B cell (primary cell): ENCODE results near the gene CKAP2L. TPM values are rescaled to one million over a fixed set of nuclear protein-coding genes. Genes with fewer than 3 reads are reported as not detected.

ENCODE experiments used
- ATAC-seq: fragments of 200-7000 bp; cut with Tn5 transposase; one replicate; pipeline ENCODE4 v1.10.0; 2021; ENCODE audit warnings: low read depth, mild to moderate bottlenecking, moderate number of reproducible peaks, moderate library complexity
- CTCF ChIA-PET: fragments of 350-600 bp; sonication (Branson Sonifier 250); formaldehyde crosslinking; loops from one replicate; lab custom pipeline; 2021; ENCODE audit warnings: antibody characterized with exemption, inconsistent platforms; lab: Charles Lee
- POLR2A ChIA-PET: fragments of 350-600 bp; sonication (Branson Sonifier 250); formaldehyde crosslinking; loops from one replicate; lab custom pipeline; 2021; ENCODE audit warnings: antibody characterized with exemption; lab: Charles Lee
- DNase-seq: peaks from one replicate; pipeline ENCODE4 v3.0.0; 2013
- H2AFZ ChIP-seq: 2 replicates; pipeline ENCODE4 v1.6.1; 2012; ENCODE audit warnings: mild to moderate bottlenecking, low read depth, low read length; ENCODE audit not compliant: insufficient read depth, poor library complexity, severe bottlenecking
- H3K27ac ChIP-seq, 2 donors: 1 replicate in 1 of 2; 2 replicates in 1 of 2; pipeline ENCODE4 v1.5.1; 2012 to 2013; ENCODE audit warnings: low read length in 2 of 2, mild to moderate bottlenecking in 2 of 2, moderate library complexity in 1 of 2
- H3K27me3 ChIP-seq, 4 experiments: fragments of 200-600 bp in 1 of 4; sonication (generic) in 1 of 4; replicated peaks in 1 of 4; 1 replicate in 2 of 4; 2 replicates in 2 of 4; pipeline versions ENCODE4 v1.6.1 to v1.7.0; 2013 to 2016; ENCODE audit warnings: low read length in 3 of 4, mild to moderate bottlenecking in 2 of 4, mixed read lengths in 1 of 4, moderate library complexity in 1 of 4; ENCODE audit not compliant: insufficient read depth in 4 of 4, control insufficient read depth in 3 of 4; ENCODE audit errors: control extremely low read depth in 1 of 4
- H3K36me3 ChIP-seq, 2 experiments: replicated peaks in 1 of 2; 1 replicate in 1 of 2; 2 replicates in 1 of 2; pipeline versions ENCODE4 v1.6.1 to v1.7.1; 2013; ENCODE audit warnings: low read length in 1 of 2; ENCODE audit not compliant: insufficient read depth in 2 of 2, control insufficient read depth in 1 of 2; ENCODE audit errors: control extremely low read depth in 1 of 2, extremely low read depth in 1 of 2
- H3K4me1 ChIP-seq, 2 donors: fragments of 200-600 bp in 1 of 2; sonication (generic) in 1 of 2; 1 replicate in 1 of 2; 2 replicates in 1 of 2; pipeline versions ENCODE4 v1.5.1 to v1.6.1; 2013 to 2017; ENCODE audit warnings: low read length in 2 of 2; ENCODE audit not compliant: control insufficient read depth in 2 of 2, insufficient read depth in 2 of 2
- H3K4me2 ChIP-seq: replicated peaks from 2 replicates; pipeline ENCODE3; 2012; ENCODE audit warnings: mild to moderate bottlenecking, low read depth, low read length; ENCODE audit not compliant: poor library complexity, severe bottlenecking
- H3K4me3 ChIP-seq, 5 experiments: fragments of 200-600 bp in 1 of 5; sonication (generic) in 1 of 5; 1 replicate in 3 of 5; 2 replicates in 2 of 5; pipeline versions ENCODE4 v1.5.1 to v1.7.0; 2011 to 2016; ENCODE audit warnings: low read length in 4 of 5, mild to moderate bottlenecking in 4 of 5, low read depth in 2 of 5, control low read depth in 1 of 5, moderate library complexity in 1 of 5; ENCODE audit not compliant: insufficient read depth in 1 of 5; ENCODE audit errors: control extremely low read depth in 1 of 5, extremely low read depth in 1 of 5
- H3K79me2 ChIP-seq: fragments of 200-600 bp; sonication (generic); one replicate; pipeline ENCODE4 v1.6.0; 2016; ENCODE audit warnings: low read length; ENCODE audit not compliant: control insufficient read depth, insufficient read depth
- H3K9ac ChIP-seq: fragments of 200-600 bp; sonication (generic); 2 replicates; pipeline ENCODE4 v1.6.1; 2017; ENCODE audit warnings: mild to moderate bottlenecking, low read length, moderate library complexity
- H3K9me3 ChIP-seq, 3 donors: one replicate each; pipeline versions ENCODE4 v1.6.1 to v1.7.1; 2013; ENCODE audit warnings: low read length in 2 of 3; ENCODE audit not compliant: control insufficient read depth in 2 of 3, insufficient read depth in 1 of 3; ENCODE audit errors: control extremely low read depth in 1 of 3
- H4K20me1 ChIP-seq: 2 replicates; pipeline ENCODE4 v1.6.0; 2012; ENCODE audit warnings: mild to moderate bottlenecking, low read length; ENCODE audit not compliant: insufficient read depth, control insufficient read depth, poor library complexity, severe bottlenecking
- H3K27ac Mint-ChIP-seq: one replicate; pipeline ENCODE4 v1.8.0; 2021; ENCODE audit warnings: mixed read lengths
- H3K27me3 Mint-ChIP-seq: one replicate; pipeline ENCODE4 v1.8.0; 2021; ENCODE audit warnings: mixed read lengths
- H3K4me1 Mint-ChIP-seq: one replicate; pipeline ENCODE4 v1.8.0; 2021; ENCODE audit warnings: mixed read lengths
- H3K4me3 Mint-ChIP-seq: one replicate; pipeline ENCODE4 v1.8.0; 2021; ENCODE audit warnings: mixed read lengths
- H3K9me3 Mint-ChIP-seq: one replicate; pipeline ENCODE4 v1.8.0; 2022; ENCODE audit warnings: mixed read lengths; ENCODE audit not compliant: insufficient read depth
- EZH2 ChIP-seq: IDR thresholded peaks from 2 replicates; pipeline ENCODE4 v1.6.1; 2012; ENCODE audit warnings: borderline replicate concordance, low read depth, mild to moderate bottlenecking, moderate library complexity, low read length; ENCODE audit not compliant: insufficient read depth, poor library complexity, severe bottlenecking
- WGBS: methylation state at CpG from one replicate; pipeline ENCODE4 v1.1.5; 2013; ENCODE audit warnings: missing lambda C conversion rate; ENCODE audit not compliant: insufficient coverage; 5-methylcytosine and 5-hydroxymethylcytosine counted together
- intact Hi-C: fragments of 100-400 bp; cut with micrococcal nuclease; formaldehyde crosslinking; loops from one replicate; pipeline ENCODE4 v1.10.0; 2022
- polyA plus RNA-seq: library from polyadenylated mRNA; depleted of rRNA; stranded (reverse); fragments of >200 nt; gene quantifications from 2 replicates; pipeline ENCODE4 v1.2.3, GENCODE V29; 2012
- total RNA-seq, 2 donors: library from RNA; stranded (reverse); fragments of 120-200 nt in 1 of 2; gene quantifications; 1 replicate in 1 of 2; 2 replicates in 1 of 2; pipeline versions ENCODE4 v1.2.3 to v1.2.4, GENCODE V29; 2013 to 2022
- TF ChIP-seq, protein P1 (sequence below): fragments of 200-600 bp; IDR thresholded peaks from one replicate; pipeline ENCODE4 v1.8.0; 2022; ENCODE audit warnings: antibody characterized with exemption, mild to moderate bottlenecking

CKAP2L gene
- total and polyA plus RNA-seq, 2 donors (not counting 1 experiment from before 2014, with no cell fraction given), result 0.01 to 0.25 TPM

GRCh38 chr2:112733456-112733855 is 31.0 kb downstream of the CKAP2L start:
- H3K79me2 ChIP-seq, result no peaks in the 10 kb centered on the region
- no peak overlapping the region for H3K9ac ChIP-seq
- Mint-ChIP-seq H3K4me1 (no peaks in the 10 kb centered on the region), H3K4me3 (no peak overlapping the region), H3K27me3 (no peaks in the 10 kb centered on the region), H3K9me3 (no peaks in the 10 kb centered on the region), H3K27ac (no peak overlapping the region)
- no peak for DNase-seq
- H3K9me3 ChIP-seq, result no peaks in the 10 kb centered on the region
- H3K27me3 ChIP-seq, result no peaks in the 10 kb centered on the region
- no peaks in the 10 kb centered on the region for H3K36me3 ChIP-seq
- intact Hi-C loops, result no loop called here
- no peak overlapping the region for H3K4me2 ChIP-seq
- ATAC-seq, result no peak
- H2AFZ ChIP-seq, result no peak overlapping the region
- H3K4me3 ChIP-seq, result no peak overlapping the region
- no peak overlapping the region for H3K27ac ChIP-seq
- WGBS, result 57% methylated on average over 1 of the region's 4 CpGs
- H4K20me1 ChIP-seq, result no peaks in the 10 kb centered on the region
- TF ChIP-seq, protein P1, sequence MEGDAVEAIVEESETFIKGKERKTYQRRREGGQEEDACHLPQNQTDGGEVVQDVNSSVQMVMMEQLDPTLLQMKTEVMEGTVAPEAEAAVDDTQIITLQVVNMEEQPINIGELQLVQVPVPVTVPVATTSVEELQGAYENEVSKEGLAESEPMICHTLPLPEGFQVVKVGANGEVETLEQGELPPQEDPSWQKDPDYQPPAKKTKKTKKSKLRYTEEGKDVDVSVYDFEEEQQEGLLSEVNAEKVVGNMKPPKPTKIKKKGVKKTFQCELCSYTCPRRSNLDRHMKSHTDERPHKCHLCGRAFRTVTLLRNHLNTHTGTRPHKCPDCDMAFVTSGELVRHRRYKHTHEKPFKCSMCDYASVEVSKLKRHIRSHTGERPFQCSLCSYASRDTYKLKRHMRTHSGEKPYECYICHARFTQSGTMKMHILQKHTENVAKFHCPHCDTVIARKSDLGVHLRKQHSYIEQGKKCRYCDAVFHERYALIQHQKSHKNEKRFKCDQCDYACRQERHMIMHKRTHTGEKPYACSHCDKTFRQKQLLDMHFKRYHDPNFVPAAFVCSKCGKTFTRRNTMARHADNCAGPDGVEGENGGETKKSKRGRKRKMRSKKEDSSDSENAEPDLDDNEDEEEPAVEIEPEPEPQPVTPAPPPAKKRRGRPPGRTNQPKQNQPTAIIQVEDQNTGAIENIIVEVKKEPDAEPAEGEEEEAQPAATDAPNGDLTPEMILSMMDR, result no peak
- no peak for TF ChIP-seq EZH2
- no peaks in the 10 kb centered on the region for H3K4me1 ChIP-seq
- ChIA-PET CTCF (interaction anchor here (19.8 kb wide), 1 partner anchor 103 kb away, joined by 496 read pairs; no protein-coding TSS in a partner anchor), POLR2A (no interaction called here)

GRCh38 chr2:112731479-112731878 is 32.9 kb downstream of the CKAP2L start:
- Mint-ChIP-seq H3K27ac (no peak overlapping the region), H3K4me3 (no peak overlapping the region), H3K27me3 (no peaks in the 10 kb centered on the region), H3K4me1 (peaks cover 4% of the 10 kb centered on the region), H3K9me3 (no peaks in the 10 kb centered on the region)
- DNase-seq (no peak), ATAC-seq (no peak)
- H3K9ac ChIP-seq, result no peak overlapping the region
- no CpG with 5 or more reads among the region's 2 CpGs for WGBS
- ChIA-PET POLR2A (no interaction called here), CTCF (interaction anchor here (0.7 to 19.8 kb wide), 4 partner anchors 101 to 154 kb away, joined by 3 to 496 read pairs (median 4); no protein-coding TSS in a partner anchor)
- H3K4me1 ChIP-seq, result peaks cover 2 to 6% of the 10 kb centered on the region in 2 donors
- H3K4me3 ChIP-seq, result no peak overlapping the region
- intact Hi-C loops, result no loop called here
- H3K79me2 ChIP-seq, result no peaks in the 10 kb centered on the region
- no peak overlapping the region for H2AFZ ChIP-seq
- no peak for TF ChIP-seq EZH2
- TF ChIP-seq, protein P1, result no peak
- no peaks in the 10 kb centered on the region for H3K36me3 ChIP-seq
- H3K4me2 ChIP-seq, result no peak overlapping the region
- no peaks in the 10 kb centered on the region for H3K9me3 ChIP-seq
- H3K27me3 ChIP-seq, result no peaks in the 10 kb centered on the region
- no peak overlapping the region for H3K27ac ChIP-seq
- no peaks in the 10 kb centered on the region for H4K20me1 ChIP-seq
